ENCODE data around the gene TUBGCP5.
"Not testable (repeated sequence)": the region's sequence is repeated elsewhere in the genome, so short reads cannot be mapped to it uniquely, and the experiment has no call there.

GRCh38 chr15:22981931-22982330, 57.4 kb downstream of the TUBGCP5 start:
- not testable (repeated sequence) for TF ChIP-seq CTCF (IDR thresholded peaks at IDR 0.05); EZH2 (IDR thresholded peaks at IDR 0.05; ENCODE audit: borderline replicate concordance, insufficient read depth, low read depth, low read length, poor library complexity, severe bottlenecking)

All from B cell (primary cell).